A673 (cell line): ENCODE data around the gene MICOS13. TPM values are rescaled to one million over a fixed set of nuclear protein-coding genes. Genes with fewer than 3 reads are reported as not detected.

ENCODE experiments used
- BruUV-seq: library from RNA; stranded (reverse); fragments of 400-500 nt; replicated peaks from 2 replicates; lab custom pipeline; 2021; lab: Mats Ljungman, UMichigan
- CTCF ChIA-PET: fragments of 300-600 bp; sonication (Branson Sonifier 250); formaldehyde crosslinking; loops from one replicate; lab custom pipeline; 2022; ENCODE audit warnings: antibody characterized with exemption; lab: Charles Lee
- POLR2A ChIA-PET: fragments of 300-600 bp; sonication (Branson Sonifier 250); formaldehyde crosslinking; loops from one replicate; lab custom pipeline; 2022; ENCODE audit warnings: antibody characterized with exemption; ENCODE audit not compliant: low non-redundant PET; lab: Charles Lee
- DNase-seq: peaks from one replicate; pipeline ENCODE4 v3.0.0-alpha.2; 2015; ENCODE audit warnings: low spot score
- H3K27ac ChIP-seq: fragments of 200-600 bp; sonication (generic); 2 replicates; pipeline ENCODE4 v1.5.1; 2016; ENCODE audit warnings: mixed run types, low read depth, mild to moderate bottlenecking, mixed read lengths, antibody characterized with exemption, low read length; ENCODE audit not compliant: poor library complexity, severe bottlenecking
- H3K27me3 ChIP-seq: fragments of 200-600 bp; sonication (generic); replicated peaks from 2 replicates; pipeline ENCODE4 v1.6.1; 2017; ENCODE audit warnings: mixed run types, low read depth, mild to moderate bottlenecking, mixed read lengths, antibody characterized with exemption, low read length; ENCODE audit not compliant: insufficient read depth, poor library complexity
- H3K36me3 ChIP-seq: fragments of 200-600 bp; sonication (generic); 2 replicates; pipeline ENCODE4 v1.6.1; 2016; ENCODE audit warnings: mixed run types, mild to moderate bottlenecking, mixed read lengths, antibody characterized with exemption, low read length; ENCODE audit not compliant: insufficient read depth, poor library complexity, severe bottlenecking
- H3K4me1 ChIP-seq: fragments of 200-600 bp; sonication (generic); 2 replicates; pipeline ENCODE4 v1.6.1; 2017; ENCODE audit warnings: mixed run types, mild to moderate bottlenecking, mixed read lengths, antibody characterized with exemption, low read length; ENCODE audit not compliant: insufficient read depth, poor library complexity, severe bottlenecking
- H3K4me3 ChIP-seq: fragments of 200-600 bp; sonication (generic); 2 replicates; pipeline ENCODE4 v1.5.1; 2016; ENCODE audit warnings: low read depth, mixed run types, mild to moderate bottlenecking, mixed read lengths, low read length; ENCODE audit not compliant: poor library complexity, severe bottlenecking
- H3K9me3 ChIP-seq: fragments of 200-600 bp; sonication (generic); 2 replicates; pipeline ENCODE4 v1.6.1; 2016; ENCODE audit warnings: mixed run types, low read depth, mild to moderate bottlenecking, mixed read lengths, antibody characterized with exemption, low read length; ENCODE audit not compliant: poor library complexity, severe bottlenecking
- EZH2 ChIP-seq: fragments of 200-600 bp; sonication (generic); IDR thresholded peaks from 2 replicates; pipeline ENCODE4 v1.6.1; 2017; ENCODE audit warnings: borderline replicate concordance, low read depth, mild to moderate bottlenecking, mixed read lengths, antibody characterized with exemption, low read length; ENCODE audit not compliant: poor library complexity, severe bottlenecking
- intact Hi-C: fragments of 100-400 bp; cut with micrococcal nuclease; formaldehyde crosslinking; loops from one replicate; pipeline ENCODE4 v1.10.0; 2022; ENCODE audit not compliant: unreplicated experiment
- total RNA-seq: library from RNA; stranded (reverse); gene quantifications from 2 replicates; pipeline ENCODE4 v1.2.3, GENCODE V29; 2021
- TF ChIP-seq, protein P1 (sequence below): fragments of 300-800, 200-600 bp; sonication (generic); conservative IDR thresholded peaks from 2 replicates; pipeline ENCODE4 v1.5.1; 2017; ENCODE audit warnings: low read depth, mild to moderate bottlenecking, antibody characterized with exemption, low read length, moderate library complexity, mixed read lengths

MICOS13 gene
- total RNA-seq, 1 experiment from 2014 or later: 36.3 TPM

DNA sequence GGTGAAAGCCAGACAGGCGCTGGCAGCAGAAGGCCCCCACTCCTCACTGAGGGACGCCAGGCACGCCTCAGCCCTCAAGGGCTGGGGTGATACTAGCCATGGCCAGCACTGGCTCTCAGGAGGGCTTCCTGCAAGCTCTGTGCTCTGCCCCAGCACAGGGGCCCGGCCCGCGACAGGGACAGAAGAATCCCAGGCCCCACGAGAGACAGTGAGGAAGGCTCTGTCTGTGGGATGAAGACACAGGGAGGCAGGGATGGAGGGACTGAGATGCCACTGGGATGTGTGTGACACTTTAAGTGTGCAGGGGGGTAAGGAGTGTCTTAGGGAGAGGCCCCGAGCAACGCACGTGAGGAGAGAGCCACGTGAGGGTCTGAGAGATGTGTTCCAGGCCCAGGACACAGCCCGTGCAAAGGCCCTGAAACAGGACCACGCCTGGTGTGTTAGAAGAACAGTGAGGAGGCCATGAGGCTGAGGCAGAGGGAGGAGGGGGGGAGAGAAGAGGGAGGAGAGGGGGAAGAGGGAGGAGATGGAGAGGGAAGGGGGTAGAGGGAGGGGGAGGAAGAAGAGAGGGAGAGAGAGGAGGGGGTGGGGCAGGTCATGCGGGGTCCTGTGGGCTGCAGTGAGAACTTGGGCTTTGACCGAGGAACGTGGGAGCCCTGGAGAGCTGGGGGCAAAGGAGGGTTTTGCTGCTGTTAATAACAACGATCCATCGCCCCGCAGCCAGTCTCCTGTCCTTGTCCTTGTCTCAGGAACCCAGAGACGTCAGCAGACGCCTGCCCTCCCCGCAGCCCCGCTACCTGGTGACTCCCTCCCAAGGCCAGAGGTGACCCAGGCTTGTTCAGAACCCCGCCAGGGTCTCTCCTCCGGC, 16.9 kb upstream of the MICOS13 start:
- peaks cover under 1% of the 10 kb centered on the region for H3K4me1 ChIP-seq
- POLR2A ChIA-PET: no interaction called here
- no peak overlapping the region for H3K27ac ChIP-seq
- H3K9me3 ChIP-seq: no peaks in the 10 kb centered on the region
- no peak for DNase-seq
- intact Hi-C loops: no loop called here
- peaks cover 80% of the 10 kb centered on the region for H3K36me3 ChIP-seq
- H3K27me3 ChIP-seq: no peaks in the 10 kb centered on the region
- no TSS peak for BruUV-seq
- CTCF ChIA-PET: no interaction called here
- TF ChIP-seq EZH2: no peak
- TF ChIP-seq, protein P1, sequence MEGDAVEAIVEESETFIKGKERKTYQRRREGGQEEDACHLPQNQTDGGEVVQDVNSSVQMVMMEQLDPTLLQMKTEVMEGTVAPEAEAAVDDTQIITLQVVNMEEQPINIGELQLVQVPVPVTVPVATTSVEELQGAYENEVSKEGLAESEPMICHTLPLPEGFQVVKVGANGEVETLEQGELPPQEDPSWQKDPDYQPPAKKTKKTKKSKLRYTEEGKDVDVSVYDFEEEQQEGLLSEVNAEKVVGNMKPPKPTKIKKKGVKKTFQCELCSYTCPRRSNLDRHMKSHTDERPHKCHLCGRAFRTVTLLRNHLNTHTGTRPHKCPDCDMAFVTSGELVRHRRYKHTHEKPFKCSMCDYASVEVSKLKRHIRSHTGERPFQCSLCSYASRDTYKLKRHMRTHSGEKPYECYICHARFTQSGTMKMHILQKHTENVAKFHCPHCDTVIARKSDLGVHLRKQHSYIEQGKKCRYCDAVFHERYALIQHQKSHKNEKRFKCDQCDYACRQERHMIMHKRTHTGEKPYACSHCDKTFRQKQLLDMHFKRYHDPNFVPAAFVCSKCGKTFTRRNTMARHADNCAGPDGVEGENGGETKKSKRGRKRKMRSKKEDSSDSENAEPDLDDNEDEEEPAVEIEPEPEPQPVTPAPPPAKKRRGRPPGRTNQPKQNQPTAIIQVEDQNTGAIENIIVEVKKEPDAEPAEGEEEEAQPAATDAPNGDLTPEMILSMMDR: no peak
- H3K4me3 ChIP-seq: no peak overlapping the region

DNA sequence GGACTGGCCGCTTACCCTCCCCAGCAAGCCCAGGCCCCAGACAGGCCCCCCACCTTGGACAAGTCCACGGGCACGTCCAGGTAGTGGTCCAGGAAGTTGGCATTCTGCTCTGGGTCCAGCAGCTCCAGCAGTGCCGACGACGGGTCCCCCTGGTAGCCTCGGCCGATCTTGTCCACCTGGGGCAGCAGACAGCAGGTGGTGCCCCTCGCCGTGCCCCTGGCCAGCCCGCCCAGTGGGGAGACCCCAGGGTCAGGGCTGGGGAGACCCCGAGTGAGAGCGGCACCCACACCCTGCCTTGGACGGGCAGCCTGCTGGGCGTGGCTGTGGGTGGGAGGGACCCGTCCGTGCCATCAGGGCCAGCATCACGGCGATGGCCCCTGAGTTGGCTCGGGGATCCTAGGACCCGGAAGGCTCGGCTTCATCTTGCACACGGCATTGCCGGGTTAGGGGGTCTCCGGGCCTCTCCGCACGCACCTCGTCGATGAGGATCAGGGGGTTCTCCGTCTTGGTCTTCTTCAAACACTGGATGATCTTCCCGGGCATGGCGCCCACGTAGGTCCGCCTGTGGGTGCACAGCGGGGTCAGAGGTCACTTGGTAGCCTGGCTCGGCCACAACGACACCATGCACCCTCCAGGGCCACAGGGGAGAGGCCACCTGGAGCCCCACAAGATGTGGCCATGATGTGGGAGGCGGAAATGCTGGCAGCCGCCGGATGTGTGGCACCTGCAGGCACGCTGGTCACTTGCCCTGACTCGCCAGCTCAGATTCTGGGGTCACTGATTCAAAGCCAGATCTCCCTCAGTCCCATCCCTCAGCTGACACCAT, 16.1 kb upstream of the MICOS13 start:
- ChIA-PET CTCF (no interaction called here), POLR2A (no interaction called here)
- H3K27ac ChIP-seq: no peak overlapping the region

DNA sequence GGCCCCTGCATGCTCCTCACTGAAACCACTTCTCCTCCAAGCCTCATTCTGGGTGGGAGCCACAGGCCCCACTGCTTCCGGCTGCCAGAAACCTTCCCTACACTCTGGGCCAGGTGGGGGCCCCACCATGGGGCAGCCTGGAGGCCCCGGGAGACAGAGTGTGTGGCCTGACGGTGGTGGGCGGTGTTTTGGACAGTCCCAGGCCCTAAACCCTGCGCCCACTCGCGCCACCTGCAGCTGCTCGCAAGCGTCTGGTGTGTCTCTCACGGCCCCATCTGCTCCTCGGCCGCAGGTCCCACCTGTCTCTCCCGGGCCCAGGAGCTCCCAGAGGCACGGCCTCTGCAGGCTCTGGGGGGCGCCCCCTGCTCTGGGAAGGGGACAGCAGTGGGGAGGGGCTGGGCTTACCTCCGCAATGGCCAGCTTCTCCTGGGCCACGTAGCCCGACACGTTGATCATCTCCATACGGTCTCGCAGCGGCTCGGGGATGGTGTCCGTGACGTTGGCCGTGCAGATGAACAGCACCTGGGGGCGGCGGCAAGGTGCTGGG, 15.4 kb upstream of the MICOS13 start:
- no TSS peak for BruUV-seq
- Histone ChIP-seq H3K27me3 (no peaks in the 10 kb centered on the region), H3K4me3 (no peak overlapping the region), H3K9me3 (no peaks in the 10 kb centered on the region), H3K4me1 (peaks cover 8% of the 10 kb centered on the region), H3K36me3 (peaks cover 90% of the 10 kb centered on the region), H3K27ac (no peak overlapping the region)
- no peak for DNase-seq
- intact Hi-C loops: no loop called here
- CTCF ChIA-PET: no interaction called here
- TF ChIP-seq, protein P1: no peak
- TF ChIP-seq EZH2: no peak
- POLR2A ChIA-PET: no interaction called here

More for the DNA sequence above, 16.1 kb upstream of the MICOS13 start:
- intact Hi-C loops: no loop called here
- Histone ChIP-seq H3K9me3 (no peaks in the 10 kb centered on the region), H3K36me3 (peaks cover 89% of the 10 kb centered on the region), H3K4me1 (peaks cover 8% of the 10 kb centered on the region), H3K4me3 (no peak overlapping the region), H3K27me3 (no peaks in the 10 kb centered on the region)
- BruUV-seq: no TSS peak
- TF ChIP-seq, protein P1: no peak
- TF ChIP-seq EZH2: no peak
- DNase-seq: no peak
